Measurements from ENCODE around the gene SRP54. TPM values are rescaled to one million over a fixed set of nuclear protein-coding genes. Genes with fewer than 3 reads are reported as not detected.
A peak's percentile ranks its signal among the peaks of the same experiment; 100 is the strongest.

Gene SRP54
- total RNA-seq, 1 experiment from 2014 or later = 44.5 TPM

DNA sequence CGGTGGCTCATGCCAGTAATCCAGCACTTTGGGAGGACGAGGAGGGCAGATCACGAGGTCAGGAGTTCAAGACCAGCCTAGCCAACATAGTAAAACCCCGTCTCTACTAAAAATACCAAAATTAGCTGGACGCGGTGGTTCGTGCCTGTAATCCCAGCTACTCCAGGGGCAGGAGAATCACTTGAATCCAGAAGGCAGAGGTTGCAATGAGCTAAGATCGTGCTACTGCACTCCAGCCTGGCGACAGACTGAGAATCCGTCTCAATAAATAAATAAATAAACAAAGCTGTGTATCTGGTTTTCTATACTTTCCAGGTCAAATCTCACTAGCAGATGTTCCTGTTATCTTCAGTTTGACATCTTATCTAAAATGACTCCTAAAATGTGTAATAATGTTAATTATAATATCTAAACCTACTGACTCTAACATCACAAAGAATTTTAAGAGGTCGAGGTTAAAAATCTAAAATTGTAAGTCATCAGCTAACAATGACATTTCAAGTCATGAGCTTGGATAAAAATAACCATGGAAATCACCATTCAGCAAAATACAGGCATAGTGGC lies 2.4 kb upstream of the SRP54 start:
- Histone ChIP-seq H3K36me3 (ENCODE audit: low read depth) (no peaks in the 10 kb centered on the region), H3K9me3 (ENCODE audit: insufficient read depth, low read depth) (no peaks in the 10 kb centered on the region), H3K27ac (peak overlapping the region; percentile 95), H3K27me3 (ENCODE audit: insufficient read depth, low read depth) (no peaks in the 10 kb centered on the region), H4K20me1 (ENCODE audit: insufficient read depth) (no peaks in the 10 kb centered on the region), H3K4me1 (replicated peaks; ENCODE audit: insufficient read depth) (peaks cover 21% of the 10 kb centered on the region; the same call in 1 of the 2 replicates), H3K4me2 (peak overlapping the region; percentile 99), H3K4me3 (peak overlapping the region; percentile 89; the same call in 1 of the 2 replicates), H3F3A (ENCODE audit: insufficient read depth, low read depth) (peaks cover 24% of the 10 kb centered on the region), H3K79me2 (ENCODE audit: low read depth) (peaks cover 32% of the 10 kb centered on the region), H2AFZ (peak overlapping the region; percentile 94; the same call in 1 of the 2 replicates), H3K9me2 (ENCODE audit: insufficient read depth) (no peaks in the 10 kb centered on the region)
- no TSS peak for BruUV-seq (replicated peaks)
- intact Hi-C loops (cut with micrococcal nuclease; ENCODE audit: unreplicated experiment) = no loop called here
- POLR2A ChIA-PET (ENCODE audit: unreplicated experiment) = no interaction called here
- TF ChIP-seq, protein P1, sequence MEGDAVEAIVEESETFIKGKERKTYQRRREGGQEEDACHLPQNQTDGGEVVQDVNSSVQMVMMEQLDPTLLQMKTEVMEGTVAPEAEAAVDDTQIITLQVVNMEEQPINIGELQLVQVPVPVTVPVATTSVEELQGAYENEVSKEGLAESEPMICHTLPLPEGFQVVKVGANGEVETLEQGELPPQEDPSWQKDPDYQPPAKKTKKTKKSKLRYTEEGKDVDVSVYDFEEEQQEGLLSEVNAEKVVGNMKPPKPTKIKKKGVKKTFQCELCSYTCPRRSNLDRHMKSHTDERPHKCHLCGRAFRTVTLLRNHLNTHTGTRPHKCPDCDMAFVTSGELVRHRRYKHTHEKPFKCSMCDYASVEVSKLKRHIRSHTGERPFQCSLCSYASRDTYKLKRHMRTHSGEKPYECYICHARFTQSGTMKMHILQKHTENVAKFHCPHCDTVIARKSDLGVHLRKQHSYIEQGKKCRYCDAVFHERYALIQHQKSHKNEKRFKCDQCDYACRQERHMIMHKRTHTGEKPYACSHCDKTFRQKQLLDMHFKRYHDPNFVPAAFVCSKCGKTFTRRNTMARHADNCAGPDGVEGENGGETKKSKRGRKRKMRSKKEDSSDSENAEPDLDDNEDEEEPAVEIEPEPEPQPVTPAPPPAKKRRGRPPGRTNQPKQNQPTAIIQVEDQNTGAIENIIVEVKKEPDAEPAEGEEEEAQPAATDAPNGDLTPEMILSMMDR (conservative IDR thresholded peaks at IDR 0.05) = no peak
- TF ChIP-seq EZH2 (IDR thresholded peaks at IDR 0.05; ENCODE audit: low read depth) = no peak
- no peak for DNase-seq
- CTCF ChIA-PET = interaction anchor here (0.6 kb wide), 1 partner anchor 708 kb away, joined by 3 read pairs; no protein-coding TSS in a partner anchor

DNA sequence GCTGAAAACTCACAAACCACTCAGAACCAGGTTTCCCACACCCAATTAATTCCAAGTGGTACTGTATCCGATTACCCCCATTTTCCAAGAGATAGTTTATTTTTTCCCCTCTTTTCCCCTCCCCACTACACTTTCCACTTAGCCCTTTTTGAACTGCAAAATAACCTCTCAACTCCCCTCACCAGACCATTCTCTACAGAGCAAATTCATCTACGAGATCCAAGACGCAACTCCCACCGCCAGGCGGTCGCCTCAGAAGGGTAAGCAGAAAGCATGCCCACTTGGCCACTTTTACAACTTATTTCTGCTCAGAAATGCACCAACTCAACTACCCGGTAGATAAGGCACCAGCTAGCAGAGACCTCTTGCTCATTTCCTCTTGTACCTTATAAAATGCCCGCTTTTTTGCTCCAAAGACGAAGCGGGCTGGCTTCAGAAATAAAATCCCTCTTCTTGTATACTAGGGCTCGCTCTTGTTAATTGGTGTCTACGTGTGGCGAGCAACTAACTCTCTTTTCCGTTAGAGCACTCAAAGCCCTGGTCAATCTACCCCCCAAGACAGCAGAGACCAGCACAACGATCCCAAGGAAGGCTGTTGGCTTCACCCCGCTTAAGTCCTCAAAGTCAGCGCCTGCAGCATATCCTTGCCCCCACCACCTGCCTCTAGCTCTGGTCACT lies 910 bp upstream of the SRP54 start:
- no peak for TF ChIP-seq EZH2 (IDR thresholded peaks at IDR 0.05; ENCODE audit: low read depth)
- TF ChIP-seq, protein P1 (conservative IDR thresholded peaks at IDR 0.05) = no peak; the same call in 1 of the 2 replicates
- intact Hi-C loops (cut with micrococcal nuclease; ENCODE audit: unreplicated experiment) = loop anchor here (1.0 kb wide), 1 partner anchor 107 kb away; the partner anchor contains the start of gene BAZ1A
- POLR2A ChIA-PET (ENCODE audit: unreplicated experiment) = interaction anchor here (0.5 to 0.7 kb wide), 5 partner anchors 58 to 529 kb away, joined by 3 to 5 read pairs (median 4); no protein-coding TSS in a partner anchor
- no peaks in the 10 kb centered on the region for H3K9me3 ChIP-seq (ENCODE audit: insufficient read depth, low read depth)
- H3K27me3 ChIP-seq (ENCODE audit: insufficient read depth, low read depth) = no peaks in the 10 kb centered on the region
- peak; percentile 15 to 45 for DNase-seq
- H3K4me2 ChIP-seq = peak overlapping the region; percentile 99
- H4K20me1 ChIP-seq (ENCODE audit: insufficient read depth) = no peaks in the 10 kb centered on the region
- peak overlapping the region; percentile 94 for H2AFZ ChIP-seq
- BruUV-seq (replicated peaks) = no TSS peak
- CTCF ChIA-PET = no interaction called here
- no peaks in the 10 kb centered on the region for H3K36me3 ChIP-seq (ENCODE audit: low read depth)
- H3K4me1 ChIP-seq (replicated peaks; ENCODE audit: insufficient read depth) = peaks cover 21% of the 10 kb centered on the region; the same call in 1 of the 2 replicates
- no peaks in the 10 kb centered on the region for H3K9me2 ChIP-seq (ENCODE audit: insufficient read depth)
- peaks cover 42% of the 10 kb centered on the region for H3K79me2 ChIP-seq (ENCODE audit: low read depth)
- H3K4me3 ChIP-seq = peak overlapping the region; percentile 89
- H3K27ac ChIP-seq = peak overlapping the region; percentile 95
- H3F3A ChIP-seq (ENCODE audit: insufficient read depth, low read depth) = peaks cover 24% of the 10 kb centered on the region

DNA sequence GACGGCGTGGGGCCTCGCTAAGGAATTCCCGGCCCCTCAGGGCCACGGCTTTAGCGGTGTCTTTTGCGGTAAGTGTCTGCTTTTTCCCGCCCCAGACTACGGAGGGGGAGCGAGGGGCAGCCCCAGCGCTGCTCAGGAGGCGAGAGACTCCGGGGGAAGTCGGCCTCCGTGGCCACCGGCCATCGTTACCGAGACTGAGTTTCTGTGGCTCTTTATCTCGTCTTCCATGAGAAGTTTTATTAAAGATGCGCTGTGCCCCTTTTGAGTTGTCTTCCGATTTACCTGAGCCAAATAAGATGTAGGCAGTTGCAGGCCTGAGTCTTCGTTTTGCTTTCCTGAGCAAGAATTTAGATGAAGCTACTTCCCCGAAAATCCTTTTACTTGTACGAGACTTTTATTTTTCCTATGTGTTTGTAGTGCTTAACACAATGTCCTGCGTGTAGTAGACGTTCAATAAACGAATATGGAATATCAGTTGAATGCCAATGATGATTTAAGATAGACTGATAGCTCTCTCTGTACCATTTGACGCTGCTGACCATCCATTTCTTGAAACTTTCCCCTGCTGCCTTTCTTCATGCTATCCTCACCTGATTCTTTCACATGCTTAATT lies 462 bp downstream of the SRP54 start:
- Histone ChIP-seq H3K36me3 (ENCODE audit: low read depth) (no peaks in the 10 kb centered on the region), H3K4me1 (replicated peaks; ENCODE audit: insufficient read depth) (peaks cover 21% of the 10 kb centered on the region; the same call in 1 of the 2 replicates), H3F3A (ENCODE audit: insufficient read depth, low read depth) (peaks cover 24% of the 10 kb centered on the region), H3K9me2 (ENCODE audit: insufficient read depth) (no peaks in the 10 kb centered on the region), H3K9me3 (ENCODE audit: insufficient read depth, low read depth) (no peaks in the 10 kb centered on the region), H3K79me2 (ENCODE audit: low read depth) (peaks cover 53% of the 10 kb centered on the region), H2AFZ (peak overlapping the region; percentile 94), H3K27ac (peak overlapping the region; percentile 95), H3K4me3 (peak overlapping the region; percentile 89), H4K20me1 (ENCODE audit: insufficient read depth) (no peaks in the 10 kb centered on the region), H3K27me3 (ENCODE audit: insufficient read depth, low read depth) (no peaks in the 10 kb centered on the region), H3K4me2 (peak overlapping the region; percentile 99)
- TF ChIP-seq EZH2 (IDR thresholded peaks at IDR 0.05; ENCODE audit: low read depth) = no peak
- TF ChIP-seq, protein P1 (conservative IDR thresholded peaks at IDR 0.05) = no peak
- ChIA-PET CTCF (interaction anchor here (0.6 kb wide), 1 partner anchor 53 kb away, joined by 3 read pairs; no protein-coding TSS in a partner anchor), POLR2A (ENCODE audit: unreplicated experiment) (interaction anchor here (0.5 to 0.7 kb wide), 5 partner anchors 10 to 389 kb away, joined by 3 to 11 read pairs (median 5); partner anchors contain the start of genes BAZ1A and FAM177A1)
- no peak for DNase-seq
- BruUV-seq (replicated peaks) = TSS peak; percentile 59
- intact Hi-C loops (cut with micrococcal nuclease; ENCODE audit: unreplicated experiment) = no loop called here

Measured in PC-9 (cell line).